ENCODE results near the gene GRM1.

GRM1 gene

DNA sequence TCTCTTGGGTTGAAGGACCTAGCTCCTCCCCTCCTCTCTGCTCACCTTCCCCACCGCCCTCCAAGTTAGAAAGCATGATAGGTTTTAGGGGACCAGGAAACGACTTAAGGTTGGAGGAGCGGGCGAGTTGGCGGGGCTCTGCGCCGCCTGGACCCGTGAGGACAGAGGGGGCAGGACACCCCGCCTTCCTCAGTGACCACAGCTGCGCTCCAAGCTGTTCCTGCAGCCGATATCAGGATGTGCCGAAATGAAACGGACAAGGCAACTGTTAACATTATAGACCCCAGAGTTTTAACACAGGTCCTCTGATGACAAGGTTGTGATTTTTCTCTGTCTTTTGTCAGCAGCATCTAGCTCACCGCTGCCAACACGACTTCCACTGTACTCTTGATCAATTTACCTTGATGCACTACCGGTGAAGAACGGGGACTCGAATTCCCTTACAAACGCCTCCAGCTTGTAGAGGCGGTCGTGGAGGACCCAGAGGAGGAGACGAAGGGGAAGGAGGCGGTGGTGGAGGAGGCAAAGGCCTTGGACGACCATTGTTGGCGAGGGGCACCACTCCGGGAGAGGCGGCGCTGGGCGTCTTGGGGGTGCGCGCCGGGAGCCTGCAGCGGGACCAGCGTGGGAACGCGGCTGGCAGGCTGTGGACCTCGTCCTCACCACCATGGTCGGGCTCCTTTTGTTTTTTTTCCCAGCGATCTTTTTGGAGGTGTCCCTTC, at the start of gene GRM1:
Gene GRM1, plus strand, starts transcription at position 212 of the 722 bp plus-strand sequence. Its CDS starts 456 bp downstream, at position 668.
- DNase-seq = no peak

DNA sequence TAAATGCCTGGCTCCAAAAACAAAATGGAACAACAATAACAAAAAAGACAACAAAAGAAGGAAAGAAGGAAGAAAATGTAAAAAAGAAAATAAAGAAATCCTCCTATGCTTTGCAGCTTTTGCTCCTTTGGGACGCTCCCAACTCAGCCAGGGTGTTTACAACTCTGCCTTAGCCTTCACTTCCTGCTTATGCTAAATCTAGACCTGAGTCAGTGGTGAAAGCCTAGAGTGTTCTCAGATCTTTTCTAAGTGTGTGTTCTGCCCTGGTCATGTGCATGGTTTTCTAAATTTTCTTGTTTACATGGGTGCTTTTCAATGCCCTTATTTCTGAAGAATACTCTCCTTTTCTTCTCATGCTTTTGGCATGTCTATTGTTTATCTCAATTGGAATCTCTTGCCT, 19.5 kb upstream of the GRM1 start:
- DNase-seq = no peak

DNA sequence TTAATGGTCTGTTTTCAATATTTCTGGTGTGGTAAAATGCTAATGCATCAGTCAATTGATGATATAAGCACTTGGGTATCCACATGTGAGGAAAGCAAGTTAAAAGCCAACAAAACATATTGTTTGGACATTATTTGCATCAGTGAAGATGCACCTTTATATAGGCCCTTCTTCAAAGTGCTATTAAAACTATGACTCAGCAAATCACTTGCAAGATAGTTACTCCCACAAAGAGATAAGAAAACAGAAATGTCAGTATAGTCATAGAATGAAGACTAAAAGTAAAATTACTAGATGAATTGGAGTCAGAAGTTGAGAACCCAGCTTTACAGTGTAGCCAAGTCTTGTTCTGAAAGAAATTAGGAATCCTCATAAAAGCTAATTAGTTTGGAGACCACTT, 14.6 kb upstream of the GRM1 start:
- no peak for DNase-seq

DNA sequence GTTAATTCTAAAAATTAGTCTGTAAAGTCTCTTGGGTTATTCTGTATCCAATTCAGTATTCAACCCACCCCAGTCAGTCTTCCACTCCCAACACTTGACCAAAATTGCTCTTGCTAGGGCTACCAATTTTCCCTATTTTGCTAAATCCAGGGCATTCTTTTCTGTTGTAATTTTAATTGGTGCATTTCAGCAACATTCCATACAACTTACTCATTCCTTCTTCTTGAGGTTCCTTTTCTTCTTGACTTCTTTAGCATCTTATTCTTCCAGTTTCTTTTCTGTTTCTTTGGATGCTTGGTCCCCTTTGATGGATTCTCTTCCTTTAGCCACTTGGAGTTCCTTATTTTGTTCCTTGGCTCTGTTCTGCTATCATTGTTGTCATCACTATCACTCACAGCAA, 11.2 kb upstream of the GRM1 start:
- no peak for DNase-seq

DNA sequence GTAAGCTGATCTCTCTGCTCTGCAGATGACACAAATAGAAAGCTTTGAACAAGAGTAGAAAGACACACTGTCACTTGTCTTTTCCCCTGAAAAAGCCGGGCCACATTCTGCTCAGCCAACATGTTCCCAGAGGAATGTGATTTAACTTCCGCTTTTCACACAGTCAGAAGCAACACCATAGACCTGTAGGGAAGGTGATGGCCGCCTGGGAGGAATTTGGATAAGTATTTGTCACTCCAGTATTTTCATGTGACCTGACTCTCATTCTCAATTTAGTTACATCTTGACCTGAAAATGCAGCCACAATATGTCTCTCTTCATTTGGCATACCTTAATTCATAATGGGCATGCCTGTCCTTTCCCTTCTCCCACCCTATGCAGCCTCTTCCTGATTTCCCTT, 2.0 kb upstream of the GRM1 start:
- DNase-seq = no peak

DNA sequence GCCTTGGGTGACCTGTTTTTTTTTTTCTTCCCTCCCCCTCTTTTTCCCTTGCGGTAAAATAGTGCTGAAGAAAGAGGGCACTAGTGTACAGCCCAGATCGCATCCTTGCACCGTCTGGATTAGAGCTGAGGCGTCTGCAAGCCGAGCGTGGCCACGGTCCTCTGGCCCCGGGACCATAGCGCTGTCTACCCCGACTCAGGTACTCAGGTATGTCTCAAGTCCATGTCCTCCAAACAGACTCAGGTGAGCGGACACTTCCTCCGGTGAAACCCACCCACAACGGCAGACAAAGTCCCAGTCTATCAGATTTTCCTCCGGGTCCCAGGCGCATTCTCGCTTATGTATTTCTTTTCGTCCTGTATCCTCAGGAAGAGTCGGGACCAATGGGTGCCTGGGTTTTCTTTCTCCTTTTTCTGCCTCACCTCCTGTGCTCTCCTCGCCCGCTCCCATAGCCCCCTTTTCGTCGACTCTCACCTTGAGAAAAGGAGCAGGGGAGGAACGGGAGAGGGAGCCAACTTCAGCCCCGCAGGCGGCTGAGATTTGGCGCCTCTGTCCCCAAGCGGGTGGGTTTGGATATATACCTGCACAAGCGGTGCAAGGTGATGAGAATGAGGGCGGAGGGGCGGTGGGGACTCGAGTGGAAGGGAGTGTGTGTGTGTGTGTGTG, 1.1 kb upstream of the GRM1 start:
- no peak for DNase-seq

DNA sequence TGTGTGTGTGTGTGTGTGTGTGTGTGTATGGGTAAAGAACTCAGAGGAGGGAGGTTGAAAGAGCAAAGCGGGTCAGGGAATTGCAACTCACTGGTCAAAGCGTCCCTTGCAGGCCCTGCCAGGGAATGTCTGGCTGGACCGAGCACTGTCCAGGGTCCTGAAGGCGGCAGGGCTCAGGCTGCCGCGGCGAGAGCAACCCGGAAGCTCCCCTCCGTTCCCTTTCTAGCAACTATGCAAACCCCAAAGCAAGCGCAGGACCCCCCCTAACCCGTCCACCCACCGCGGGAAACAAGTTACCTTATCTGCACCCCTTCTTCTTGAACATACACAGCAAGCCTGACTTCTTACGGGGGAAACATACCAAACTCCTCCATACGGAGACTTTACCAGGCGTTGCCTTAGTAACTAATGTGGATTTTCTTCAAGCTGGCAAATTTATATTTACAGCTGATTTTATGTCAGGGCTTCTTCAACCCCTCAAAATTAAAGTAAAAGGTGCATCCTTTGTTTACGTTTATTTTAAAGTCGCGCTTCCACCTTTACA, 538 bp upstream of the GRM1 start:
- DNase-seq = peak; percentile 39 to 55

DNA sequence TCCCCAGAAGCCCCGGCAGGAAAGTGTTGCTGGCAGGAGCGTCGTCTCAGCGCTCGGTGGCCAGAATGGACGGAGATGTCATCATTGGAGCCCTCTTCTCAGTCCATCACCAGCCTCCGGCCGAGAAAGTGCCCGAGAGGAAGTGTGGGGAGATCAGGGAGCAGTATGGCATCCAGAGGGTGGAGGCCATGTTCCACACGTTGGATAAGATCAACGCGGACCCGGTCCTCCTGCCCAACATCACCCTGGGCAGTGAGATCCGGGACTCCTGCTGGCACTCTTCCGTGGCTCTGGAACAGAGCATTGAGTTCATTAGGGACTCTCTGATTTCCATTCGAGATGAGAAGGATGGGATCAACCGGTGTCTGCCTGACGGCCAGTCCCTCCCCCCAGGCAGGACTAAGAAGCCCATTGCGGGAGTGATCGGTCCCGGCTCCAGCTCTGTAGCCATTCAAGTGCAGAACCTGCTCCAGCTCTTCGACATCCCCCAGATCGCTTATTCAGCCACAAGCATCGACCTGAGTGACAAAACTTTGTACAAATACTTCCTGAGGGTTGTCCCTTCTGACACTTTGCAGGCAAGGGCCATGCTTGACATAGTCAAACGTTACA, 817 bp downstream of the GRM1 start:
- DNase-seq = no peak

DNA sequence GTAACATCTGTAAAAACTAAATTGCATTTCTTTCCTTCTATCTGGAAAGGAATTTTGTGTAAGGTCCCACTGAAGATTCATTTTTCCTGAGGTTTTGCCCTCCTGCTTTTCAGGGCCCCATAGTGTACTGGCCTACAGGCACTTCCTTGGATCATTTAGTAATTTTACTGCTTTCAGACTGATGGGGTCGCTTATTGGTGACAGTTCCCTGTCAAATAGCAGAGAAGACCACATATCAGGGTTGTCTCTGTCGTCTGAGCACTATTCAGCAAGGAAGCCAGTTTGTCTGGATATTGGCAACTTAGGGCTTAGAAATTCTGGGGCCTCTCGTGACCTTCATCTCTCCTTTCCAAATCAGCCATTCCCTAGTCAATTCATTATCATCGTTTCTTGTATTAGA, 3.5 kb downstream of the GRM1 start:
- no peak for DNase-seq

DNA sequence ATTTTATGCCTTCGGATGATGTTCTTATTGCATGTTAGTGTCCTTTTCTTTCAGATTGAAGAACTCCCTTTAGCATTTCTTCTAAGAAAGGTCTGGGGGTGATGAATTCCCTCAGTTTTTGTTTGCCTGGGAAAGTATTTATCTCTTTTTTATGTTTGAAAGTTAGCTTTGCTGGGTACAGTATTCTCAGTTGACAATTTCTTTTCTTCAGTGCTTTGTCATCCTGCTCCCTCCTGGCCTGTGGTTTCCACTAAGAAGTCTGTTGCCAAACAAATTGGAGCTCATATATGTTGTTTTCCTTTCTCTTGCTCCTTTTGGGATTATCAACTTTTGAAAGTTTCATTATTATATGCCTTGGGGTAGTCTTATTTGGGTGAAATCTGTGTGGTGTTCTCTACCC, 11.5 kb downstream of the GRM1 start:
- DNase-seq = no peak

DNA sequence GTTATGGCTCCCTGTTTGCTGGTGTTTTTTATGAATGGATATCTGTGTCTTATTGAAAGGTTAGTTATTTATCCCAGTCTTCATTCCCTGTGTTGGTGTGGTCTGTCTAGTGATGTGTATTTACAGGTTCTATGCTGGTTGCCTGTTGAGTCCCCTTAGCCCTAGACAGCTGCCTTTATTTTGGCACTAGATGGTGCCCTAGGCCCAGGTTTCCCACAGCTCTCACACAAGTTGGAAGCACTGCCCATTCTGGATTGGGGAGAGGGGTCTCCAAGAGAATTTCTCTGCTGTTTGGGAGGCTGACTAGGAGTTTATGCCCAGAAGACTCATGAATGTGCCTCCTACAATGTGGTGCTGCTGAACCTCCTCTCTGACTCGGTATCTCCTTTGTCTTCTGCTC, 12.4 kb downstream of the GRM1 start:
- no peak for DNase-seq

DNA sequence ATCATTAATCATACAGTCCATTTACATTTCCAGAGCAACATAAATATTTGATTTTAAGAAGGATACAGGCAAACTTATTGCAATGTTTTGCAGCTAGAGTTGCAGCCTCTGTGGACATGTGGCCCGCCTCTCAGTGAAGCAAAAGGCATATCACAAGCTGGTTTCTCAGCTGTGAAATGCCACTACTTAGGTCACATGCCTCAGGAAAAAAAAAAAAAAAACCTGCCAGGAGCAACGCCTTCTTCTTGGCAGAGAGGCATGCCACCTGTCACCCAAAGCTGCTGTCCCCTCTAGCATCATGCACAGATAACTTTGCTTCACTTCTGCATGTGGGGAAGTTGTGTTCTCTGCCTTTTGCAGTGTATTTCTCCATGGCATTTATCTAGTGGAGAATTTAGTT, 18.5 kb downstream of the GRM1 start:
- no peak for DNase-seq

DNA sequence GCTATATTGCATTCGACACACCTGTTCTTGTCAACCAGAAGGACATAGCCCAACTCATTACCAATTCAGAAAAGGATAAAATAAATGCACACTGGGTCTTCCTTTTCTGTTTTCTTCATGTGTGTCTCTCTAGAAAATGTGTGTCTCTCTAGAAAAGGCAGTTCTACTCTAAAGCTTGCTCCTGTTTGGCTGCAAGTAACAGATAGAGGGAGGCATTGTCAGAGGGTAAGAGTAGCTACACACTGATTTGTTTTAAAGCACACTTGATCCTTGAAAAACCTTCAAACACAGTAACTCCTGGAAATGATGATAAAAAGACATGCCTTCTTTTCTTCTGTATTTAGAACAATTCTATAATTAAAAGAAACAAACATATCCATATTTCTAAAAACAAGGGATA, 21.3 kb downstream of the GRM1 start:
- DNase-seq = no peak

DNA sequence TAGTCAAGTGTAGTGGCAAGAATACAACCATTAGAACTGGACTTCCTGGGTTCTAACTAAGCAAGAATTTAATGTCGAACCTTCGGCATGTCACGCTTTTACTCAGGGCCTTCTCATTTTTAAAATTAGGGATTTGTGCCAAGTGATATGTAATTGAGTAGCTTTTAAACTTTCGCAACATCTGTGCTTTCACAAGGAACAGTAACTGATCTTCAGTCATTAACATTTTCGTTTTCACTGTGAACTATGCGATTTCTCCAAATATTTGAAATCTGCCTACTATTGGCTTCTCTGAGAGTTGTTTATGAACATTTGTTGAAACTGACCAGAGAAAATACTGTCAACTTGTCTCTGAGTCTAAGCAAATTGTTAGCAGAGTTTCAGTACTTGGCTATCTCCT, 27.6 kb downstream of the GRM1 start:
- no peak for DNase-seq

DNA sequence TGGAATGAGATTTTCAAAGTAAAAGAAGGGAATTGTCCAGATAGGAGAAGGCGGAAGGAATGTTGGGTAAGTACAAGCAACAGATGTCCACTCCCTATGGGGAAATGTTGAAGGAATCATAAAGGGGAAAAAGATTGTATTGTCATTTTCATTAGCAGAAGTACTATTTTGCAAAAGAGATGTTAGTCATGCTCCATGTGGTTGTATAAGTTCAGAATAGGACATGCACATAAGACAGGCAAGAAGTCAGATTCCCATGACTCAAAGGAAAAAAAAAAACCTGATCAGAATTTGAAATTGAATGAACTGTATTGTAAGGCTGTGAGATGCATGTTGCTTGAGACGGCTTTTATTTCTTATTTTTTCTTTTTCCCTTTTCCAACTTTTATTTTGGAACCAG, 36.8 kb downstream of the GRM1 start:
- no peak for DNase-seq

DNA sequence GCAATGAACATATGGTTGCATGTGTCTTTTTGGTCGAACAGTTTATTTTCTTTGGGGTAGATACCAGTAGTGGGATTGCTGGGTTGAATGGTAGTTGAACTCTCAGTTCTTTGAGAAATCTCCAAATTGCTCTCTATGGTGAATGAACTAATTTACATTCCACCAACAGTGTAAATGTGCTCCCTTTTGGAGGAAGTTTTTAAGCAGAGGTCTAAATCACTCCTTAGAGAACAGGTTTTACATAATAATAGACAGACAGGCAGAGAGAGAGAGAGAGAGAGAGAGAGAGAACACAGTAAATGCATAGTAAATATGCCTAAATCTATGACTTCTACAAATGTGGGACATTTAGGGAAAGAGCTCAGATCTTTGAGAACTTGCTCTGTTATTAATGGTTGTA, 37.6 kb downstream of the GRM1 start:
- DNase-seq = no peak

DNA sequence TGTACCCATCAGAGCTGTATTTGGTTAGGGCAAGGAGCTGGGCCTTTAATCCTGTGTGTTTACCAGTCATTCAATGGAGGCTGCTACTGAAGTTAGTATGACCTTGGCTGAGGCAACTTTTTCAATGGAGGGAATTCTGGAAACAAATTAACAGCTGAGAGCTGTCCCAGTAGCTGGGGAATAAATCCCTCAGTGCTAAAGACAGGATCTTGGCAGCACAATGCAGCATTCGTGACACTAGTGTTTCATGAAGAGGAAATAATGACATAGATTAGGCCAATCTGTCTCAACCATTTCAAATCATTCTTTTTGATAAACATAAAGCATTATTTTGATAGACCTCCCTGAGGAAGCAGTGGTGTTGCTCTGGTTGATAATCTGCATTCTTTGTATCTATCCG, 42.9 kb downstream of the GRM1 start:
- no peak for DNase-seq

DNA sequence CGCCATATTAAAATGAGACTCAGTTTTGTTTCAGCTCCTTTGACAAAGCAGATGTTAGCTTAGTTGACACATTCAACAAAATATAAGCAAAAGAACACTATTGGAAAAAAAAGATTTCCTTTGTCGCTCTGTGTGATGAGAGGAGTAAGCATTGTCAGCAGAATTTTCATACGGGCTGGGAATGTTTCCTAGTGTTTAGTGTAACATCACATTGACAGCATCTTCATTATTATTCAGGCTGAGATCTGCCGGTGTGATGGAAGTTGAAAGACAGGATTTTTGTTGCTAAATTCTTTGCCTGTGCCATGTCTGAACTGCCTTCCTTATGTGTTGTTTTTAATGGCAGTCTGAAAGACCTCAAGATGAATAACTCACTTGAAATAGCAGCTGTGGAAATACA, 49.1 kb downstream of the GRM1 start:
- no peak for DNase-seq

DNA sequence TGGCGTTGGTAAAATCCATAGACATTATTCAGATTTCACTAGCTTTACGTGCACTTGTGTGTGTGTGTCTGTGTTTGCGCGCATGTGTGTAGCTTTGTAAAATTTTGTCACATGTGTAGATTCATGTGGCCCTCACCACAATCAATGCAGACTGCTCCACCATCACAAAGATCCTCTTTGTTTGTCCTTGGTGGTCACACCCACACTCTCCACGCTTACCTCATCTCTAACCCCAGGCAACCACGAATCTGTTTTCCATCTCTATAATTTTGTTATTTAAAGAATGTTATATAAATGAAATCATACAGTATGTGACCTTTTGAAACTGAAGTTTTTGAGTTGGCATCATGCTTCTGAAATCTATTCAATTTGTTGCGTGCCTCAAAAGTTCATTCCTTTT, 58.5 kb downstream of the GRM1 start:
- DNase-seq = no peak

DNA sequence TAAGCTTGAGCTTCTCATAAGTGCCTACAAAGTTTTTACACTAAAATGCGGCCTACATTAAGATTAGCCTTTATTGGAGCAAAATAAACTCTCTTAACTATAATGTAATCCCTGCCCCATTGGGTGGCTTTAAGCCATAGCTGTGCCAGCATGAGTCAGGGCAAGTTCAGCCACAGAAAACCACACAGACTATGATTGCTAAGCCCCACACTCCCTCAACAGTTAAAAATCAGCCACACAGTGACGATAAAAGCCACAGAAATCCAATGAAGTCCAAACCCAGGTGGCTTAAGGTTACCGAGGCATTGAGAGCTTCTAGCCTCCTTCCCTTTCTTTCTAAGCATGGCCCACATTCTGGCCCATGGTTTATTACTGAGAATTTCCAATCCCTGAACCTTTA, 61.6 kb downstream of the GRM1 start:
- no peak for DNase-seq

DNA sequence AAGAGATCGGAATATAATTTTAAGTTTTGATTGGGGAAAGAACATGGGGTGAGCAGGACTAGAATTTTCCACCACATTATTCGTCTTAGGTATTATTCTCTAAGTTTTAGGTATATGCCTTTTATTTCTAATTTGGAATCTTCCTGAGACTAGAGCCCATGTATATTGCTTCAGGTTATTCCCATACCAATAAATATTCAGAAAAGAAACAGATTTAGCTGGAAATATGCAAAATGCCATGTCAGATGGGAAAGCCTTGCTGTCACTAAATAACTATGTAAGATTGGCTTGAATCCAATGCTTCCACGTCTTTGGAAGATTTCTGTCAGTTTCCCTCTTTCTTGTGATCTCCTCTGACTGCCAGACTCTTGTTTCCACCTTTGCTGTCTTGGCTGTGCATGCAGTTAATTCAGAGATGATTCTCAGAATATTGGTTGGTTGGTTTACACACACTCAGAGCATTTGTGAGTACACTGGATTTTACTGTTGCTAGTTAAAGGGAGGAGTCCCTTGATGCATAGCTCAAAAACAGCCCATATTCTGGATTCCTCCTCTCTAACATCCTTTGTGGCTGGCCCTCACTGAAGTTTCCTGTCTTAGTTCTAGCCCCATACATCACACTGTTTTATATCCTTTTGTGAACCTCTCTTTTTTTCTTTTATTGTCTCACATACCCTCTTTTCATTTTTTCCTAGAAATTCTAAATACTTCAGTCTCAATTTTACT, 64.3 kb downstream of the GRM1 start:
- DNase-seq = no peak

DNA sequence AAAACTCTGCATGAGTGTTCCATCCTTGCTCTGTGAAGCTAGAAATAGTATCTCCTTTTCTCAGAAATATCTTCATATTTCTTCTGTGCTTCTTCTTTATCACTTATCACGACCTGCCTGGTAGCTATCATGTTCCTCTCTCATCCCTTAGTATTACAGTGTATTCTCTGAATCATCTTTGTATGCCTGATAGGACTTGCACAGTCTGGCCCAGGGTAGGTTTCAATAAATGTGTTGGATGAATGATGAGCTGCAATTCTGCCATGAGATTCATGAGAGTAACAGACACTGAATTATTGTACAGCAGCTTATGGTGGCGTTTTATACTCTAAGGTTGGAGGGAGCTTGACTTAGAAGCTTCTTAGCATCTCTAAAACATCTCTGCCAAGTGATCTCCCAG, 66.6 kb downstream of the GRM1 start:
- no peak for DNase-seq

DNA sequence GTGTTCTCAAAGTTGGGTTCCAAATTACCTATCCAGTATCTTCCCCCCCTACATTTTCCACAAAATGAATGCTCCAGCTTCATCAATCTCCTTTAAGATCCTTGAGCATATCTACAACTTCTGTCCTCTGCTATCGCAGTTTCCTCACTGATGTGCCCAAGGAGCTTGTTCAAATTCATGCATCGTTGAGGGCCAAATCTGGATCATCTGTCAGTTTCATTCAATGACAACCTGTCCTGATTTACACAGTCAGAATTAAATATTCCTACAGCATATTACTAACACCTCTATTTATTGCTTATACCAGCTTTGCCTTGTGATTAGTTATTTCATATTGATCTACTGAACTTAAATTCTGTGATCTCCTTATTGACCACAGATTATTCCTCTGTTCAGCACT, 68.7 kb downstream of the GRM1 start:
- no peak for DNase-seq

DNA sequence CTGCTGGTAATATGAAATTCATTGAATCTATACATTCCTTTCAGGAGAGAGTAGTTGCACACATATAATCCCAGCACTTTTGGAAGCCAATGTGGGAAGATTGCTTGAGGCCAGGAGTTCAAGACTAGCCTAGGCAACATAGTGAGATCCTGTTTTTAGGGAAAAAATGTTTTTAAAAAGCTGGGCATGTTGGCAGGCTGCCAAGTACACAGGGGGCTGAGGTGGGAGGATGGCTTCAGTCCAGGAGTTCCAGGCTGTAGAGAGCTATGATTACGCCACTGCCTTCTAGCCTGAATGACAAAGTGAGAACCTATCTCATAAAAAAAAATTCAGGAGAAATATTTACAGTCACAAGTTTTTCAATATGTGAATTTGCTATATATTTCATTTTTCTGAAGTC, 71.9 kb downstream of the GRM1 start:
- DNase-seq = no peak

Data from stimulated activated CD4-positive, alpha-beta T cell treated with anti-CD3 and anti-CD28 coated beads, Interleukin-2, amount 100 ng/mL, for 24 hours (primary cell).